Measurements from ENCODE around the gene CADM1. TPM values are rescaled to one million over a fixed set of nuclear protein-coding genes. Genes with fewer than 3 reads are reported as not detected.

The CADM1 gene
- total and polyA plus RNA-seq, 10 of the 15 experiments (the other 5 are each of a cell fraction or from before 2014, with no cell fraction given): 0.03 to 0.48 (median 0.15) TPM; not detected in 3

DNA sequence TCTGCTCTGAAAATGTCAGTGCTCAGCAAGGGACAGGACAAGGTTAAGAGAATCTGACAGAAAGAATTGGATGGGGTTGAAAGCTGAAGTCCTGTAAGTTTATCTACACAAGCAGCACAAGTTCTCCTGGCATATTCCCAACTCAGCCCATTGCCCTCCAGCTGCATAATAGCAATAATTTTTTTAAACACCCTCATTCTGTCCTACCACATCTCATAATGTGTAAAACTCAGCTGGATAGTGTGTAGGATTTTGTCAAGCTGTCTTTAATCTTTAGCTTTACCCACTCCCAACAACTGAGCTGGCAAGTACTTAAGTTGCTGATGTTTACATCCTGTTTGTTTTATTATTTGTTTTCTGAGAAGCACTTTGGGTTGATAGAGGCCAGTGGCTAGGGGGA lies 158.9 kb downstream of the CADM1 start (continued):
- TF ChIP-seq ZBTB4 (CRISPR knock-in tag; IDR thresholded peaks at IDR 0.05) (no peak), RUNX3 (IDR thresholded peaks at IDR 0.05; ENCODE audit: low read length) (no peak), CBX3 (IDR thresholded peaks at IDR 0.05; ENCODE audit: borderline replicate concordance, low read depth) (no peak), REST (IDR thresholded peaks at IDR 0.05; ENCODE audit: low read depth, low read length) (no peak), YY1 (IDR thresholded peaks at IDR 0.05; ENCODE audit: low read depth, low read length) (no peak), RCOR1 (conservative IDR thresholded peaks at IDR 0.05; ENCODE audit: low read depth, low read length) (no peak), CHD2 (IDR thresholded peaks at IDR 0.05; ENCODE audit: borderline replicate concordance, low read depth, low read length) (no peak)
- TF ChIP-seq, protein P1, sequence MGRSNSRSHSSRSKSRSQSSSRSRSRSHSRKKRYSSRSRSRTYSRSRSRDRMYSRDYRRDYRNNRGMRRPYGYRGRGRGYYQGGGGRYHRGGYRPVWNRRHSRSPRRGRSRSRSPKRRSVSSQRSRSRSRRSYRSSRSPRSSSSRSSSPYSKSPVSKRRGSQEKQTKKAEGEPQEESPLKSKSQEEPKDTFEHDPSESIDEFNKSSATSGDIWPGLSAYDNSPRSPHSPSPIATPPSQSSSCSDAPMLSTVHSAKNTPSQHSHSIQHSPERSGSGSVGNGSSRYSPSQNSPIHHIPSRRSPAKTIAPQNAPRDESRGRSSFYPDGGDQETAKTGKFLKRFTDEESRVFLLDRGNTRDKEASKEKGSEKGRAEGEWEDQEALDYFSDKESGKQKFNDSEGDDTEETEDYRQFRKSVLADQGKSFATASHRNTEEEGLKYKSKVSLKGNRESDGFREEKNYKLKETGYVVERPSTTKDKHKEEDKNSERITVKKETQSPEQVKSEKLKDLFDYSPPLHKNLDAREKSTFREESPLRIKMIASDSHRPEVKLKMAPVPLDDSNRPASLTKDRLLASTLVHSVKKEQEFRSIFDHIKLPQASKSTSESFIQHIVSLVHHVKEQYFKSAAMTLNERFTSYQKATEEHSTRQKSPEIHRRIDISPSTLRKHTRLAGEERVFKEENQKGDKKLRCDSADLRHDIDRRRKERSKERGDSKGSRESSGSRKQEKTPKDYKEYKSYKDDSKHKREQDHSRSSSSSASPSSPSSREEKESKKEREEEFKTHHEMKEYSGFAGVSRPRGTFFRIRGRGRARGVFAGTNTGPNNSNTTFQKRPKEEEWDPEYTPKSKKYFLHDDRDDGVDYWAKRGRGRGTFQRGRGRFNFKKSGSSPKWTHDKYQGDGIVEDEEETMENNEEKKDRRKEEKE (IDR thresholded peaks at IDR 0.05): no peak
